Vagina (tissue), 2 donors: ENCODE data around the gene LIN7A.
A peak's percentile ranks its signal among the peaks of the same experiment; 100 is the strongest.

Experiments
- CTCF ChIP-seq, 3 experiments: fragments of 450-650 bp in 2 of 3; fragments of 200-600 bp in 1 of 3; sonication (generic) in 1 of 3; IDR thresholded peaks; one replicate each; pipeline ENCODE4 v1.5.1; 2017 to 2019; ENCODE audit warnings: antibody characterized with exemption in 3 of 3, mild to moderate bottlenecking in 2 of 3, moderate library complexity in 2 of 3
- POLR2AphosphoS5 ChIP-seq, 2 donors: sonication (generic); formaldehyde crosslinking; IDR thresholded peaks; one replicate each; pipeline ENCODE4 v1.9.0; 2017; ENCODE audit warnings: antibody characterized with exemption in 2 of 2, mild to moderate bottlenecking in 2 of 2, low read depth in 1 of 2; ENCODE audit not compliant: insufficient read depth in 1 of 2

GRCh38 chr12:80763874-80764273 lies 173.9 kb downstream of the LIN7A start:
- peak in 2 of 3 experiments; percentile 35 to 55 for TF ChIP-seq CTCF (IDR thresholded peaks at IDR 0.05)
- no peak for TF ChIP-seq POLR2AphosphoS5 (IDR thresholded peaks at IDR 0.05; ENCODE audit: insufficient read depth in 1 of 2, low read depth in 1 of 2)
